Measurements from ENCODE around the gene UGT1A8. TPM values are rescaled to one million over a fixed set of nuclear protein-coding genes. Genes with fewer than 3 reads are reported as not detected.
"Not testable (repeated sequence)": the region's sequence is repeated elsewhere in the genome, so short reads cannot be mapped to it uniquely, and the experiment has no call there.

The UGT1A8 gene
- total and polyA plus RNA-seq, 8 donors, result not detected

GRCh38 chr2:233611284-233611683, 6.1 kb upstream of the UGT1A8 start:
- H3K36me3 ChIP-seq, result no peaks in the 10 kb centered on the region
- ATAC-seq, result no peak
- no peaks in the 10 kb centered on the region for H3K4me1 ChIP-seq
- H3K4me3 ChIP-seq, result no peak overlapping the region
- H3K9me3 ChIP-seq, result peaks cover 0 to 19% of the 10 kb centered on the region in 2 donors
- intact Hi-C loops (cut with DNase I), result no loop called here
- no peaks in the 10 kb centered on the region for H3K27me3 ChIP-seq
- H3K27ac ChIP-seq, result no peak overlapping the region
- TF ChIP-seq CTCF (IDR thresholded peaks at IDR 0.05), result no peak
- DNase-seq, result no peak

- no peaks in the 10 kb centered on the region for H3K36me3 ChIP-seq
- H3K9me3 ChIP-seq, result no peaks in the 10 kb centered on the region
- ATAC-seq, result no peak
- no peak for DNase-seq
- H3K4me1 ChIP-seq, result no peaks in the 10 kb centered on the region
- no peak for TF ChIP-seq CTCF (IDR thresholded peaks at IDR 0.05)
- no peaks in the 10 kb centered on the region for H3K27me3 ChIP-seq
- intact Hi-C loops (cut with DNase I), result no loop called here
- H3K27ac ChIP-seq, result no peak overlapping the region
- no peak overlapping the region for H3K4me3 ChIP-seq
Observed at GRCh38 chr2:233620204-233620603, 2.8 kb downstream of the UGT1A8 start.

GRCh38 chr2:233621863-233622262, 4.4 kb downstream of the UGT1A8 start:
- H3K9me3 ChIP-seq; ATAC-seq; H3K36me3 ChIP-seq; DNase-seq; intact Hi-C loops (cut with DNase I); H3K27ac ChIP-seq; H3K4me1 ChIP-seq; H3K27me3 ChIP-seq; H3K4me3 ChIP-seq: not testable (repeated sequence)

- Histone ChIP-seq H3K4me3 (no peak overlapping the region), H3K27ac (no peak overlapping the region), H3K36me3 (no peaks in the 10 kb centered on the region), H3K27me3 (no peaks in the 10 kb centered on the region), H3K9me3 (peaks cover 0 to 12% of the 10 kb centered on the region in 2 donors), H3K4me1 (no peaks in the 10 kb centered on the region)
- DNase-seq (no peak), ATAC-seq (no peak)
- no peak for TF ChIP-seq CTCF (IDR thresholded peaks at IDR 0.05)
- intact Hi-C loops (cut with DNase I), result no loop called here
Observed at GRCh38 chr2:233627331-233628025, 10.0 kb downstream of the UGT1A8 start.

- H3K36me3 ChIP-seq; DNase-seq; H3K9me3 ChIP-seq; ATAC-seq; H3K4me1 ChIP-seq; intact Hi-C loops (cut with DNase I); H3K27me3 ChIP-seq; H3K4me3 ChIP-seq; H3K27ac ChIP-seq: not testable (repeated sequence)
Observed at GRCh38 chr2:233636306-233636705, 18.9 kb downstream of the UGT1A8 start, which contains the start of gene UGT1A10. TSS of gene UGT1A10 (plus strand) at chr2:233636448. CDS start at chr2:233636523, 75 bp downstream.

- no peaks in the 10 kb centered on the region for H3K4me1 ChIP-seq
- H3K27me3 ChIP-seq, result no peaks in the 10 kb centered on the region
- H3K9me3 ChIP-seq, result peaks cover 0 to 2% of the 10 kb centered on the region in 2 donors
- no peak overlapping the region for H3K27ac ChIP-seq
- DNase-seq (no peak), ATAC-seq (no peak)
- no peak for TF ChIP-seq CTCF (IDR thresholded peaks at IDR 0.05)
- no peaks in the 10 kb centered on the region for H3K36me3 ChIP-seq
- intact Hi-C loops (cut with DNase I), result no loop called here
- H3K4me3 ChIP-seq, result no peak overlapping the region
Observed at GRCh38 chr2:233638836-233639235, 21.4 kb downstream of the UGT1A8 start.

Measured in left lung (tissue), 10 donors.